Mesenchymal stem cell (in vitro differentiated cells and primary cell): Measurements from ENCODE around the gene OR5H15.
"Not testable (repeated sequence)": the region's sequence is repeated elsewhere in the genome, so short reads cannot be mapped to it uniquely, and the experiment has no call there.

Experiments used
- DNase-seq: peaks from one replicate; pipeline ENCODE4 v3.0.0-alpha.2; 2013
- H2AFZ ChIP-seq: one replicate; pipeline ENCODE4 v1.6.1; 2013; ENCODE audit warnings: low read depth, mild to moderate bottlenecking, control low read depth, inconsistent platforms, low read length, moderate library complexity
- H2AK5ac ChIP-seq: 2 replicates; pipeline ENCODE4 v1.6.1; 2013; ENCODE audit warnings: low read length, moderate library complexity, mild to moderate bottlenecking, inconsistent platforms; ENCODE audit not compliant: severe bottlenecking
- H2BK120ac ChIP-seq: one replicate; pipeline ENCODE4 v1.6.1; 2013; ENCODE audit warnings: low read depth, mild to moderate bottlenecking, inconsistent platforms, low read length, moderate library complexity
- H2BK12ac ChIP-seq, 2 experiments: one replicate each; pipeline ENCODE4 v1.6.1; 2013; ENCODE audit warnings: inconsistent platforms in 2 of 2, low read length in 2 of 2, mild to moderate bottlenecking in 2 of 2, moderate library complexity in 2 of 2, control low read depth in 1 of 2
- H2BK15ac ChIP-seq: one replicate; pipeline ENCODE4 v1.6.1; 2013; ENCODE audit warnings: mild to moderate bottlenecking, low read depth, inconsistent platforms; ENCODE audit not compliant: poor library complexity, severe bottlenecking
- H2BK5ac ChIP-seq: 2 replicates; pipeline ENCODE4 v1.6.1; 2013; ENCODE audit warnings: low read depth, mild to moderate bottlenecking, low read length, control low read depth, inconsistent platforms; ENCODE audit not compliant: poor library complexity, severe bottlenecking
- H3K14ac ChIP-seq, 2 experiments: one replicate each; pipeline ENCODE4 v1.6.1; 2013; ENCODE audit warnings: inconsistent platforms in 2 of 2, low read length in 2 of 2, control low read depth in 1 of 2, mild to moderate bottlenecking in 1 of 2, moderate library complexity in 1 of 2
- H3K18ac ChIP-seq, 2 experiments: one replicate each; pipeline ENCODE4 v1.6.1; 2013; ENCODE audit warnings: inconsistent platforms in 2 of 2, low read length in 2 of 2, control low read depth in 1 of 2, low read depth in 1 of 2, mild to moderate bottlenecking in 1 of 2
- H3K23ac ChIP-seq, 2 experiments: one replicate each; pipeline ENCODE4 v1.6.1; 2013; ENCODE audit warnings: inconsistent platforms in 2 of 2, low read length in 2 of 2, mild to moderate bottlenecking in 2 of 2, moderate library complexity in 2 of 2, control low read depth in 1 of 2
- H3K27ac ChIP-seq: 2 replicates; pipeline ENCODE4 v1.5.1; 2013; ENCODE audit warnings: mild to moderate bottlenecking, moderate library complexity, low read length, control low read depth, inconsistent platforms; ENCODE audit not compliant: poor library complexity, severe bottlenecking
- H3K27me3 ChIP-seq, 2 experiments: 2 replicates each; pipeline versions ENCODE4 v1.6.1 to v1.7.0; 2013; ENCODE audit warnings: low read length in 2 of 2, mild to moderate bottlenecking in 2 of 2, moderate library complexity in 2 of 2, control low read depth in 1 of 2, inconsistent platforms in 1 of 2; ENCODE audit not compliant: control insufficient read depth in 1 of 2, insufficient read depth in 1 of 2
- H3K36me3 ChIP-seq, 2 experiments: 2 replicates each; pipeline versions ENCODE4 v1.6.1 to v1.7.0; 2013; ENCODE audit warnings: low read length in 2 of 2, control low read depth in 1 of 2, inconsistent platforms in 1 of 2, low read depth in 1 of 2, mild to moderate bottlenecking in 1 of 2; ENCODE audit not compliant: insufficient read depth in 2 of 2, control insufficient read depth in 1 of 2
- H3K4ac ChIP-seq, 2 experiments: one replicate each; pipeline ENCODE4 v1.6.1; 2013; ENCODE audit warnings: inconsistent platforms in 2 of 2, low read length in 2 of 2, mild to moderate bottlenecking in 2 of 2, moderate library complexity in 2 of 2, control low read depth in 1 of 2, low read depth in 1 of 2
- H3K4me1 ChIP-seq: 2 replicates; pipeline ENCODE4 v1.6.1; 2013; ENCODE audit warnings: low read depth, low read length, control low read depth; ENCODE audit not compliant: control insufficient read depth, insufficient read depth
- H3K4me2 ChIP-seq: 2 replicates; pipeline ENCODE4 v1.6.1; 2013; ENCODE audit warnings: low read length, mild to moderate bottlenecking, inconsistent platforms; ENCODE audit not compliant: poor library complexity, severe bottlenecking
- H3K4me3 ChIP-seq, 2 experiments: 2 replicates each; pipeline versions ENCODE4 v1.5.1 to v1.7.0; 2013; ENCODE audit warnings: low read length in 2 of 2, mild to moderate bottlenecking in 2 of 2, control low read depth in 1 of 2, low read depth in 1 of 2; ENCODE audit not compliant: insufficient read depth in 1 of 2
- H3K79me1 ChIP-seq: replicated peaks from 2 replicates; pipeline ENCODE4 v1.6.1; 2013; ENCODE audit warnings: mild to moderate bottlenecking, control low read depth, low read length, inconsistent platforms; ENCODE audit not compliant: poor library complexity, severe bottlenecking
- H3K9ac ChIP-seq: 2 replicates; pipeline ENCODE4 v1.7.0; 2013; ENCODE audit warnings: mild to moderate bottlenecking, low read length, moderate library complexity
- H3K9me3 ChIP-seq: 2 replicates; pipeline ENCODE4 v1.7.0; 2013; ENCODE audit warnings: mild to moderate bottlenecking, low read length; ENCODE audit not compliant: control insufficient read depth
- H4K8ac ChIP-seq: one replicate; pipeline ENCODE4 v1.6.1; 2013; ENCODE audit warnings: inconsistent platforms, mild to moderate bottlenecking, low read length, moderate library complexity
- H4K91ac ChIP-seq: one replicate; pipeline ENCODE4 v1.6.1; 2013; ENCODE audit warnings: mild to moderate bottlenecking, low read length, inconsistent platforms
- WGBS: methylation state at CpG from one replicate; pipeline ENCODE4 v1.1.7; 2013; ENCODE audit warnings: mixed read lengths; 5-methylcytosine and 5-hydroxymethylcytosine counted together

OR5H15 gene

DNA sequence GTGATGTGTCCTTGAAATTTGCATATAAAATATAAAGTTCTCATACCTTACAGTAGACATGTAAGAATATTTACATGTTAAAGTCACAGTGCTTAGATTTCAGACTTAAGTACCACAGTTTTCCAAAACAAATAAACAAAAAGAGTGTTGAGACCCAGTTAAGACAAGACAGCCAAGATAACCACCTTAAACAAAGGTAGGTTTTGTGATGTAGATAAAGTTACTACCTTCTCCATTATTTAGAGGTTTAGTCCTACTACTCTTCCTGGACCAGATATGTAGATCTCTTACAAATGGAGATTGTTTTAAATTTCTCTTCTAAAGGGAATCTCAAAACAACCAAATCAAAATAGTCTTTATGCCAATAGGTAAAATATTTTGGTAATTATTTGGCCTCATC lies 15.7 kb downstream of the OR5H15 start:
- no peak overlapping the region for H2BK5ac ChIP-seq
- no peak for DNase-seq
- H4K8ac ChIP-seq: no peak overlapping the region
- no peaks in the 10 kb centered on the region for H3K4me1 ChIP-seq
- no peak overlapping the region for H4K91ac ChIP-seq
- H3K14ac ChIP-seq: no peak overlapping the region
- H3K9ac ChIP-seq: no peak overlapping the region
- no peak overlapping the region for H3K18ac ChIP-seq
- no peaks in the 10 kb centered on the region for H3K27me3 ChIP-seq
- no peak overlapping the region for H2BK120ac ChIP-seq
- no peak overlapping the region for H2AK5ac ChIP-seq
- H2BK15ac ChIP-seq: no peak overlapping the region
- no peak overlapping the region for H3K27ac ChIP-seq
- H2BK12ac ChIP-seq: no peak overlapping the region
- H2AFZ ChIP-seq: no peak overlapping the region
- H3K79me1 ChIP-seq: no peaks in the 10 kb centered on the region
- no peaks in the 10 kb centered on the region for H3K36me3 ChIP-seq
- H3K9me3 ChIP-seq: no peaks in the 10 kb centered on the region
- H3K23ac ChIP-seq: no peak overlapping the region
- H3K4me2 ChIP-seq: no peak overlapping the region
- no peak overlapping the region for H3K4ac ChIP-seq
- H3K4me3 ChIP-seq: no peak overlapping the region

DNA sequence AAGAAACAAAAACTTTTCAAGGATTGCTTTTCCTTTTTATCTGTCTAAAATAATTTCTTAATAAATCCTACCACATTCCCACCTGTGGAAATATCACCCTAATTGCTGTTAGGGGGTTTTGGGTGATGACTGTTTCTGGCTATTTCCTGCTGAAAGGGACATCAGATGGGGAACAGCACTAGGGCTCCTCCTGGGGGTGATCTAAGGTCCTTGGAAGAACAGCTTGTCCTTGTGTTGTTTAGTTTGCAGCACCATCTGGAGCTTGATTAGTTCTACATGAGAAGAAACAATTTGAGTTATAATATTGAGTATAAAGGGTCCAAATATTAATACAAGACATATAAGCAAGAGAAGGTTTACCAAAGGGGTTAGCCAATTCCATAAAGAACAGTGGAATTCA lies 18.7 kb downstream of the OR5H15 start:
- Histone ChIP-seq H4K8ac (no peak overlapping the region), H3K4ac (no peak overlapping the region), H2BK5ac (no peak overlapping the region), H4K91ac (no peak overlapping the region), H3K14ac (no peak overlapping the region), H2AK5ac (no peak overlapping the region), H2AFZ (no peak overlapping the region), H3K36me3 (no peaks in the 10 kb centered on the region), H2BK15ac (no peak overlapping the region), H3K79me1 (no peaks in the 10 kb centered on the region), H3K9ac (no peak overlapping the region), H3K27me3 (no peaks in the 10 kb centered on the region), H2BK12ac (no peak overlapping the region), H2BK120ac (no peak overlapping the region), H3K9me3 (no peaks in the 10 kb centered on the region), H3K23ac (no peak overlapping the region), H3K4me1 (no peaks in the 10 kb centered on the region), H3K27ac (no peak overlapping the region), H3K18ac (no peak overlapping the region), H3K4me3 (no peak overlapping the region), H3K4me2 (no peak overlapping the region)
- no peak for DNase-seq

DNA sequence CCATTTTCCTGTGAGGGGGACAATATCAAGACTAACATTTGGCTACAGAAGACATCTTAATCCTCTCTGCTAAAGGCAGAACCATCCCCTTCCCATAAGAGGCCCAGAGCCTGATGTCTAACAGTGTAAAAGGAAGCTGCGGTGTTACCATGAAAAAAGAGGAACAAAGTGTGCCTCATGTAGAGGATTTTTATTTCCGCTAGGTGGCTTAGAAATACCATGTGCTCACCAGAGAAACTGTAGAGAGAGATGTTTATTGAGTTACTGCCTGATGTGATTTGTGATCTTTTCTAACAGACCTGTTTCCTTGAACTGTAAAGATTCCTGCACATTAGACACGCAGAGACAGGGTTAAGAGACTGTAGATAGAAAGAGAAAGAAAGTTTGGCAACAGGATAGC lies 22.0 kb downstream of the OR5H15 start:
- peak; percentile 3 for DNase-seq
- Histone ChIP-seq H4K8ac (no peak overlapping the region), H3K4ac (no peak overlapping the region), H2BK12ac (no peak overlapping the region), H2BK5ac (no peak overlapping the region), H2AK5ac (no peak overlapping the region), H3K4me1 (no peaks in the 10 kb centered on the region), H3K23ac (no peak overlapping the region), H3K9me3 (no peaks in the 10 kb centered on the region), H2BK120ac (no peak overlapping the region), H3K36me3 (no peaks in the 10 kb centered on the region), H2BK15ac (no peak overlapping the region), H3K27me3 (no peaks in the 10 kb centered on the region), H4K91ac (no peak overlapping the region), H3K79me1 (no peaks in the 10 kb centered on the region), H3K4me2 (no peak overlapping the region), H3K27ac (no peak overlapping the region), H2AFZ (no peak overlapping the region), H3K9ac (no peak overlapping the region), H3K14ac (no peak overlapping the region), H3K18ac (no peak overlapping the region), H3K4me3 (no peak overlapping the region)
- 44% methylated on average over 3 of the region's 3 CpGs for WGBS

DNA sequence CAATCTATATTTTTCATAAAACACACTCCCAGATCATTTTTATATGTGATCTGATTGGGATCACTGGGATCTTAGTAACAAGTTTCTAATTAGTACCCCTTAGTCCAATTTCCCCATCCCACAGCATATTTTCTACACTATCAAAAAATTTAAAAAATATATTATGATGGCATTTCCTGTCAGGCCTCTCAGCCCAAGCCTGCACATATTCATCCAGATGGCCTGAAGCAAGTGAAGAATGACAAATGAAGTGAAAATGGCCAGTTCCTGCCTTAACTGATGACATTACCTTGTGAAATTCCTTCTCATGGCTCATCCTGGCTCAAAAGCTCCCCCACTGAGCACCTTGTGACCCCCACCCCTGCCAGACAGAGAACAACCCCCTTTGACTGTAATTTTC lies 24.4 kb downstream of the OR5H15 start:
- H2BK15ac ChIP-seq, H4K91ac ChIP-seq, H3K27me3 ChIP-seq, H3K18ac ChIP-seq, H2AFZ ChIP-seq, H3K4me2 ChIP-seq, H3K14ac ChIP-seq, H3K36me3 ChIP-seq, H3K4me1 ChIP-seq, H3K4me3 ChIP-seq, H3K9ac ChIP-seq, H3K9me3 ChIP-seq, H3K79me1 ChIP-seq, H2BK120ac ChIP-seq, H2BK12ac ChIP-seq, H3K27ac ChIP-seq, H3K4ac ChIP-seq, DNase-seq, H3K23ac ChIP-seq, H2AK5ac ChIP-seq, H2BK5ac ChIP-seq, H4K8ac ChIP-seq: not testable (repeated sequence)
